HEK293 (cell line): ENCODE results near the gene GRM4.

ENCODE experiments used
- CTCF ChIA-PET: fragments of 350-600 bp; formaldehyde crosslinking; extraction: SDS; loops from one replicate; lab custom pipeline; 2021; ENCODE audit warnings: antibody characterized with exemption; lab: Yijun Ruan, JAX
- POLR2A ChIA-PET: fragments of 300-600 bp; formaldehyde crosslinking; extraction: SDS; loops from one replicate; lab custom pipeline; 2020; ENCODE audit warnings: antibody characterized with exemption, inconsistent platforms; lab: Yijun Ruan, JAX
- H3K27ac ChIP-seq: fragments of 200-500 bp; sonication (Bioruptor generic); 2 replicates; pipeline ENCODE4 v1.5.1; 2014; ENCODE audit warnings: low read depth, low read length, control low read depth, inconsistent platforms; ENCODE audit errors: extremely low read depth
- H3K36me3 ChIP-seq, 2 experiments: fragments of 200-500 bp in 1 of 2; sonication (Bioruptor generic) in 1 of 2; 1 replicate in 1 of 2; 2 replicates in 1 of 2; pipeline ENCODE4 v1.5.1; 2014 to 2017; ENCODE audit warnings: inconsistent platforms in 2 of 2, low read length in 2 of 2; ENCODE audit not compliant: control insufficient read depth in 2 of 2, insufficient read depth in 1 of 2
- H3K4me1 ChIP-seq: fragments of 200-500 bp; sonication (Bioruptor generic); 2 replicates; pipeline ENCODE4 v1.5.1; 2014; ENCODE audit warnings: mild to moderate bottlenecking, low read length, inconsistent platforms; ENCODE audit not compliant: control insufficient read depth, insufficient read depth
- H3K4me3 ChIP-seq: 2 replicates; pipeline ENCODE4 v1.5.1; 2011; ENCODE audit warnings: low read depth, mild to moderate bottlenecking, control low read depth, low read length, moderate library complexity
- H3K9me3 ChIP-seq: fragments of 200-500 bp; sonication (Bioruptor generic); 2 replicates; pipeline ENCODE4 v1.5.1; 2014; ENCODE audit warnings: low read depth, low read length, inconsistent platforms; ENCODE audit not compliant: control insufficient read depth, insufficient read depth
- BCL11B ChIP-seq: fragments of 450-650 bp; formaldehyde crosslinking; IDR thresholded peaks from 2 replicates; pipeline ENCODE4 v1.5.1; 2016; ENCODE audit warnings: low read depth, missing biosample characterization, missing genetic modification characterization
- EGR2 ChIP-seq: fragments of 450-650 bp; formaldehyde crosslinking; IDR thresholded peaks from 2 replicates; pipeline ENCODE4 v1.5.1; 2016; ENCODE audit warnings: low read depth, missing biosample characterization, missing genetic modification characterization
- FEZF1 ChIP-seq: fragments of 450-650 bp; formaldehyde crosslinking; IDR thresholded peaks from 2 replicates; pipeline ENCODE4 v1.5.1; 2016; ENCODE audit warnings: missing biosample characterization, missing genetic modification characterization
- KLF1 ChIP-seq: fragments of 450-650 bp; formaldehyde crosslinking; IDR thresholded peaks from 2 replicates; pipeline ENCODE4 v1.5.1; 2016; ENCODE audit warnings: missing biosample characterization, missing genetic modification characterization
- KLF7 ChIP-seq: fragments of 450-650 bp; formaldehyde crosslinking; IDR thresholded peaks from 2 replicates; pipeline ENCODE4 v1.5.1; 2016; ENCODE audit warnings: missing biosample characterization, missing genetic modification characterization, borderline replicate concordance
- SCRT1 ChIP-seq: fragments of 450-650 bp; formaldehyde crosslinking; IDR thresholded peaks from 2 replicates; pipeline ENCODE4 v1.5.1; 2016; ENCODE audit warnings: missing biosample characterization, missing genetic modification characterization, borderline replicate concordance
- TRIM28 ChIP-seq: IDR thresholded peaks from 2 replicates; pipeline ENCODE4 v1.6.1; 2011; ENCODE audit warnings: low read length, control low read depth, borderline replicate concordance
- ZEB2 ChIP-seq: fragments of 450-650 bp; formaldehyde crosslinking; IDR thresholded peaks from 2 replicates; pipeline ENCODE4 v1.5.1; 2016; ENCODE audit warnings: missing biosample characterization, missing genetic modification characterization
- ZFHX2 ChIP-seq: fragments of 450-650 bp; formaldehyde crosslinking; conservative IDR thresholded peaks from 2 replicates; pipeline ENCODE4 v1.5.1; 2016; ENCODE audit warnings: missing biosample characterization, missing genetic modification characterization
- ZNF274 ChIP-seq, 2 experiments: fragments of 200-500 bp in 1 of 2; fragments of 450-650 bp in 1 of 2; sonication (Bioruptor generic) in 1 of 2; formaldehyde crosslinking in 1 of 2; IDR thresholded peaks; 2 replicates each; pipeline versions ENCODE4 v1.5.1 to v1.6.1; 2014 to 2016; ENCODE audit warnings: borderline replicate concordance in 1 of 2, inconsistent platforms in 1 of 2, low read length in 1 of 2, missing biosample characterization in 1 of 2, missing genetic modification characterization in 1 of 2
- ZNF324 ChIP-seq: fragments of 450-650 bp; formaldehyde crosslinking; IDR thresholded peaks from 2 replicates; pipeline ENCODE4 v1.5.1; 2016; ENCODE audit warnings: missing biosample characterization, missing genetic modification characterization
- ZNF677 ChIP-seq: fragments of 450-650 bp; IDR thresholded peaks from 2 replicates; pipeline ENCODE4 v1.5.0; 2018; ENCODE audit warnings: missing biosample characterization, mild to moderate bottlenecking, missing genetic modification characterization, moderate library complexity
- ZNF837 ChIP-seq: fragments of 450-650 bp; formaldehyde crosslinking; IDR thresholded peaks from 2 replicates; pipeline ENCODE4 v1.5.1; 2016; ENCODE audit warnings: missing biosample characterization, missing genetic modification characterization
- TF ChIP-seq, protein P1 (sequence below): sonication (generic); formaldehyde crosslinking; IDR thresholded peaks from 2 replicates; pipeline ENCODE4 v1.8.1; 2022; ENCODE audit warnings: mild to moderate bottlenecking, moderate library complexity, missing genetic modification reagents
- TF ChIP-seq, protein P2 (sequence below): fragments of 450-650 bp; formaldehyde crosslinking; IDR thresholded peaks from 2 replicates; pipeline ENCODE4 v1.5.1; 2016; ENCODE audit warnings: missing biosample characterization, missing genetic modification characterization
- TF ChIP-seq, protein P3 (sequence below): fragments of 450-650 bp; formaldehyde crosslinking; IDR thresholded peaks from 2 replicates; pipeline ENCODE4 v1.5.1; 2016; ENCODE audit warnings: missing biosample characterization, missing genetic modification characterization
- TF ChIP-seq, protein P4 (sequence below): fragments of 450-650 bp; formaldehyde crosslinking; conservative IDR thresholded peaks from 2 replicates; pipeline ENCODE4 v1.5.1; 2016; ENCODE audit warnings: low read depth, missing biosample characterization, missing genetic modification characterization

Gene GRM4

DNA sequence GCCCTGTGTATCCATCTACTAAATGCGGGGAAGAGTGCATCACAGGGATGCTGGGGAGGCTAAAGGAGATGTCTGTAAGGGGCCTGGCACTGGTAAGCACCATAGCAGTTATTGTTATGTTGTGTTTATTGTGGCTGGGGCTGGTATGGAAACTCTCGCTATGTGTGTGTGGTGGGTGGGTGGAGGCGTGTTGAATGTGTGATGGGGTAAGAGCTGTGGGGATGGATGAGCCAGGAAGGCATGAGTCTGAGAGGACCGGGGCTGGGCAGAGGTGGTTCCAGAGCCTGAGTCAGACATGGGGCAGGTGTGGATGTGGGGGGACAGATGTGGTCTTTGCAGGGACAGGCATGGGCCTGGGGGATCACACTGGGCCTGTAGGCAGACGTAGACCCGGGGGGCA is 88.1 kb downstream of the GRM4 start:
- Histone ChIP-seq H3K36me3 (no peaks in the 10 kb centered on the region), H3K4me3 (no peak overlapping the region), H3K4me1 (no peaks in the 10 kb centered on the region), H3K27ac (no peak overlapping the region)
- ChIA-PET CTCF (interaction anchor here (0.6 to 1.5 kb wide), 3 partner anchors 96 to 202 kb away, joined by 3 to 5 read pairs (median 3); no protein-coding TSS in a partner anchor), POLR2A (no interaction called here)
- TF ChIP-seq ZFHX2 (tag by site-specific recombination): peak; percentile 85
- peak; percentile 85 for TF ChIP-seq EGR2
- no peak for TF ChIP-seq KLF1
- TF ChIP-seq, all 188 proteins: peak for 2
- no peaks in the 10 kb centered on the region for H3K9me3 ChIP-seq

DNA sequence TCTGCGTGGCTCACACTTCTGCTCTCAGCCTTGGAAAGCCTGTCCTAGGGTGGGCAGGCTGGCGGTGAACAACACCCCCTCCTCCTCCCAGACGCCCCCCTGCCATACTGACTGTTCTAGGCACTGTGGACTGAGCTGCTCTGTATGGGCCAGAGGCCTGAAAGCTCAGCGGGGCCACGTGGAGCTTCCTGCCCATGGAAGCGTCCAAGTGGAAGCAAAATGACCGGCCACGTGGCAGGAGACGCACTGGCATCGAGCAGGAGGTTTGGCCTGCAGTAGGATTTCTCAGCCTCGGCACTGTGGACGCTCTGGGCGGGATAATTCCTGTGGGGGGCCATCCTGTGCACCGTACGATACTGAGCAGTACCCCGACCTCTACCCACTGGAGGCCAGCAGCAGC is 88.7 kb downstream of the GRM4 start:
- H3K4me3 ChIP-seq: no peak overlapping the region

DNA sequence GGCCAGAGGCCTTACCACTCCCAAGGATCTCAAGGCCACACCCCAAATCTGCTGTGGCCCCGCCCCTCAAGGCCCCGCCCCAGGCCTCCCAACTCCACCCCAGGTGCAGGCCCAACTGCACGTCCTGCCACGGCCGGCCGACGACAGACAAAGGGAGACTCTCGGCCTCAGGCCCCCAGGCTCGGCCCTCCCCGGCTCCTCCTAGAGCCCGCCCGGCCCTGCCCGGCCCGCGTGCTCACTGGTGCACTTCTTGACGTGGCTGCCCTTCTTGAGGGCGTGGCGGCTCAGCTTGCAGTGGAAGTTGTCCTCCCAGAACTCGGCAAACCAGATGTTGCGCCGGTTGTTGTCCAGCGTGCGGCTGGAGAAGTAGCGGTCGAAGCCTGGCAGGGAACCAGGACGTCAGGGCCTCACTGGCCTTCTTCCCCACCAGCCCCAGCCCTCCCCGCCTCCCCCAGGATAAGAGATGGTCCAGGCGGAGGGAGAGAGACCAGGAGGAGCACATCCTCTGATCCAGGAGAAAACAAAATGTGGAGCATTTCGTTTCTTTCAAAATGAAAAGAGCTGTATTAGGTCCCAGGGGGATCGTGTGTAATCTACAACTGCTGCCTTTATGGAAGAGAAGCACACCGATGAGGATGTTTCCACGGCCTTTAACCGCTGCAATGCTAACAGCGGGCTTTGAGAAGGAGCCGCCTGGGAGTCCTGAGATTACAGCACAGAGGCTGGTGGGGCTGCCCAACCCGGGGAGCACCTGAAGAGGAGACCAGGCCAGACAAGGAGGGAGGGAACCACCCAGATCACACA is 89.4 kb downstream of the GRM4 start:
- CTCF ChIA-PET: interaction anchor here (0.6 to 1.5 kb wide), 5 partner anchors 12 to 102 kb away, joined by 3 to 5 read pairs (median 3); no protein-coding TSS in a partner anchor
- Histone ChIP-seq H3K36me3 (no peaks in the 10 kb centered on the region), H3K4me1 (no peaks in the 10 kb centered on the region), H3K9me3 (no peaks in the 10 kb centered on the region), H3K27ac (no peak overlapping the region), H3K4me3 (no peak overlapping the region)
- POLR2A ChIA-PET: no interaction called here
- TF ChIP-seq KLF1 (peak; percentile 50; the same call in 1 of the 2 replicates), ZNF837 (no peak)

More for the DNA sequence above, 88.7 kb downstream of the GRM4 start:
- Histone ChIP-seq H3K27ac (no peak overlapping the region), H3K36me3 (no peaks in the 10 kb centered on the region), H3K4me1 (no peaks in the 10 kb centered on the region), H3K9me3 (no peaks in the 10 kb centered on the region)
- TF ChIP-seq ZNF274 (IDR thresholded peaks at IDR 0.05; ENCODE audit: low read length): no peak
- no peak for TF ChIP-seq ZNF274 (tag by site-specific recombination; IDR thresholded peaks at IDR 0.05; ENCODE audit: borderline replicate concordance)
- TF ChIP-seq, protein P1, sequence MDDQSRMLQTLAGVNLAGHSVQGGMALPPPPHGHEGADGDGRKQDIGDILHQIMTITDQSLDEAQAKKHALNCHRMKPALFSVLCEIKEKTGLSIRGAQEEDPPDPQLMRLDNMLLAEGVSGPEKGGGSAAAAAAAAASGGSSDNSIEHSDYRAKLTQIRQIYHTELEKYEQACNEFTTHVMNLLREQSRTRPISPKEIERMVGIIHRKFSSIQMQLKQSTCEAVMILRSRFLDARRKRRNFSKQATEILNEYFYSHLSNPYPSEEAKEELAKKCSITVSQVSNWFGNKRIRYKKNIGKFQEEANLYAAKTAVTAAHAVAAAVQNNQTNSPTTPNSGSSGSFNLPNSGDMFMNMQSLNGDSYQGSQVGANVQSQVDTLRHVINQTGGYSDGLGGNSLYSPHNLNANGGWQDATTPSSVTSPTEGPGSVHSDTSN: no peak
- CTCF ChIA-PET: interaction anchor here (0.6 to 1.5 kb wide), 6 partner anchors 11 to 202 kb away, joined by 3 to 5 read pairs (median 3); no protein-coding TSS in a partner anchor
- POLR2A ChIA-PET: no interaction called here

DNA sequence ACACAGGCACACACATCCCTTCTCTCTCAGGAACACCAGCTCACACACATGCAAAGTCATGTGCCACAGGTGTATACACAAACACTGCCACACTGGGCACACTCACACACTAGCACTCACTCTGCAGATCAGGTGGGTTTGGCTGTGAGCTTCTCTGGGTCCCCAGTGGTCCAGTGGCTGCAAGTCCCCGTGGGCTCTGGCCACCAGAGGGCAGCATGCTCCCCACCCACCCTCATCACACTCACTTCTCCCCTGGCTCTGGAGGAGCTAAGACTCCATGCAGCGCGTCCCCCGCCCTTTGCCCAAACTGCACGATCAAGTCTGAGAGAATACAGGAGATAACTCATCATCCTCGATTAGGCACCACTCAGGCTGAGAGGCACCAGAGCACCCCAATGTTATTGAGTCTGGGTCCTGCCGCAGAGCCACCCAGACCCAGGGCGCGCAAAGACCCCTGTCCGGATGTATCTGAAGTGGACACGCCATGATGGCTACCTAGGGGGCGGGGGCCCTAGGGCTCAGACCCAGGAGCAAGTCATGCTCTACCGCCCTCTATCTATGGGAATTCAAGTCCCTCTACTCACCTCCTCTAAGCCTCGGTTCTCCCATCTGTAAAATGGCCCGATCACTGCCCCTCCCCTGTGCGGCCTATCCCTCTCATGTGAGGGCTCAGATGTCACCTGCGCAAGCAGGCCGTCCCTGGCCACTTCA is 90.5 kb downstream of the GRM4 start:
- Histone ChIP-seq H3K36me3 (no peaks in the 10 kb centered on the region), H3K9me3 (no peaks in the 10 kb centered on the region), H3K4me3 (no peak overlapping the region), H3K27ac (no peak overlapping the region), H3K4me1 (no peaks in the 10 kb centered on the region)
- ChIA-PET CTCF (interaction anchor here (0.5 to 4.8 kb wide), 63 partner anchors 8 to 1168 kb away, joined by 3 to 120 read pairs (median 4); partner anchors contain the start of genes GRM4 and LEMD2), POLR2A (interaction anchor here (0.8 to 1.2 kb wide), 2 partner anchors 90 to 100 kb away, joined by 3 read pairs; no protein-coding TSS in a partner anchor)
- TF ChIP-seq ZNF677 (tag by site-specific recombination): no peak
- TF ChIP-seq ZNF324 (tag by site-specific recombination): no peak
- no peak for TF ChIP-seq SCRT1 (tag by site-specific recombination)
- TF ChIP-seq, protein P2, sequence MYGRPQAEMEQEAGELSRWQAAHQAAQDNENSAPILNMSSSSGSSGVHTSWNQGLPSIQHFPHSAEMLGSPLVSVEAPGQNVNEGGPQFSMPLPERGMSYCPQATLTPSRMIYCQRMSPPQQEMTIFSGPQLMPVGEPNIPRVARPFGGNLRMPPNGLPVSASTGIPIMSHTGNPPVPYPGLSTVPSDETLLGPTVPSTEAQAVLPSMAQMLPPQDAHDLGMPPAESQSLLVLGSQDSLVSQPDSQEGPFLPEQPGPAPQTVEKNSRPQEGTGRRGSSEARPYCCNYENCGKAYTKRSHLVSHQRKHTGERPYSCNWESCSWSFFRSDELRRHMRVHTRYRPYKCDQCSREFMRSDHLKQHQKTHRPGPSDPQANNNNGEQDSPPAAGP: no peak
- no peak for TF ChIP-seq ZEB2 (tag by site-specific recombination)
- TF ChIP-seq TRIM28: no peak; the same call in 1 of the 2 replicates
- TF ChIP-seq ZNF837: no peak
- TF ChIP-seq, protein P3, sequence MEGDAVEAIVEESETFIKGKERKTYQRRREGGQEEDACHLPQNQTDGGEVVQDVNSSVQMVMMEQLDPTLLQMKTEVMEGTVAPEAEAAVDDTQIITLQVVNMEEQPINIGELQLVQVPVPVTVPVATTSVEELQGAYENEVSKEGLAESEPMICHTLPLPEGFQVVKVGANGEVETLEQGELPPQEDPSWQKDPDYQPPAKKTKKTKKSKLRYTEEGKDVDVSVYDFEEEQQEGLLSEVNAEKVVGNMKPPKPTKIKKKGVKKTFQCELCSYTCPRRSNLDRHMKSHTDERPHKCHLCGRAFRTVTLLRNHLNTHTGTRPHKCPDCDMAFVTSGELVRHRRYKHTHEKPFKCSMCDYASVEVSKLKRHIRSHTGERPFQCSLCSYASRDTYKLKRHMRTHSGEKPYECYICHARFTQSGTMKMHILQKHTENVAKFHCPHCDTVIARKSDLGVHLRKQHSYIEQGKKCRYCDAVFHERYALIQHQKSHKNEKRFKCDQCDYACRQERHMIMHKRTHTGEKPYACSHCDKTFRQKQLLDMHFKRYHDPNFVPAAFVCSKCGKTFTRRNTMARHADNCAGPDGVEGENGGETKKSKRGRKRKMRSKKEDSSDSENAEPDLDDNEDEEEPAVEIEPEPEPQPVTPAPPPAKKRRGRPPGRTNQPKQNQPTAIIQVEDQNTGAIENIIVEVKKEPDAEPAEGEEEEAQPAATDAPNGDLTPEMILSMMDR (tag by site-specific recombination): peak; percentile 85
- no peak for TF ChIP-seq FEZF1
- TF ChIP-seq, protein P4, sequence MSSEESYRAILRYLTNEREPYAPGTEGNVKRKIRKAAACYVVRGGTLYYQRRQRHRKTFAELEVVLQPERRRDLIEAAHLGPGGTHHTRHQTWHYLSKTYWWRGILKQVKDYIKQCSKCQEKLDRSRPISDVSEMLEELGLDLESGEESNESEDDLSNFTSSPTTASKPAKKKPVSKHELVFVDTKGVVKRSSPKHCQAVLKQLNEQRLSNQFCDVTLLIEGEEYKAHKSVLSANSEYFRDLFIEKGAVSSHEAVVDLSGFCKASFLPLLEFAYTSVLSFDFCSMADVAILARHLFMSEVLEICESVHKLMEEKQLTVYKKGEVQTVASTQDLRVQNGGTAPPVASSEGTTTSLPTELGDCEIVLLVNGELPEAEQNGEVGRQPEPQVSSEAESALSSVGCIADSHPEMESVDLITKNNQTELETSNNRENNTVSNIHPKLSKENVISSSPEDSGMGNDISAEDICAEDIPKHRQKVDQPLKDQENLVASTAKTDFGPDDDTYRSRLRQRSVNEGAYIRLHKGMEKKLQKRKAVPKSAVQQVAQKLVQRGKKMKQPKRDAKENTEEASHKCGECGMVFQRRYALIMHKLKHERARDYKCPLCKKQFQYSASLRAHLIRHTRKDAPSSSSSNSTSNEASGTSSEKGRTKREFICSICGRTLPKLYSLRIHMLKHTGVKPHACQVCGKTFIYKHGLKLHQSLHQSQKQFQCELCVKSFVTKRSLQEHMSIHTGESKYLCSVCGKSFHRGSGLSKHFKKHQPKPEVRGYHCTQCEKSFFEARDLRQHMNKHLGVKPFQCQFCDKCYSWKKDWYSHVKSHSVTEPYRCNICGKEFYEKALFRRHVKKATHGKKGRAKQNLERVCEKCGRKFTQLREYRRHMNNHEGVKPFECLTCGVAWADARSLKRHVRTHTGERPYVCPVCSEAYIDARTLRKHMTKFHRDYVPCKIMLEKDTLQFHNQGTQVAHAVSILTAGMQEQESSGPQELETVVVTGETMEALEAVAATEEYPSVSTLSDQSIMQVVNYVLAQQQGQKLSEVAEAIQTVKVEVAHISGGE (tag by site-specific recombination): no peak
- TF ChIP-seq BCL11B (tag by site-specific recombination): no peak
- no peak for TF ChIP-seq KLF7
